GM04503 (cell line): Measurements from ENCODE around the gene HS3ST4.

Experiments
- DNase-seq: peaks from one replicate; pipeline ENCODE4 v3.0.0-alpha.2; 2012; ENCODE audit warnings: low read depth

The HS3ST4 gene

DNA sequence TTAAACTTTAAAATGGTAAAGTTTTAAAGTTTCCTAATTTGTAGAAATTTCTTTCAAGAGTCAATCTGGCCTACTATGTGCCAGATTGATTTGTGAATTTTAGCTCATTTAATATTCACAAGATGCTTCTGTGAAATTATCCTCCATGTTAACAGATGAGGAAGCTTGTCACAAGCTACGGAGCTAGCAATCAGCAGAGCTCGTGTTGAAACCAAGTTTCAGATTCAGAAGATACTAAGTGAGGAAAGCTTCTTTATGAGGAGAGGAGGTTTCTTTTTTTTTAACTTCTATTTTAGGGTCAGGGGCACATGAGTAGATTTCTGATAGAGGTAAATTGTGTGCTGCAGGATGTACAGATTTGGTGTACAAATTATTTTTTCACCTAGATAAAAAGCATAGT, 135.9 kb downstream of the HS3ST4 start:
- no peak for DNase-seq

DNA sequence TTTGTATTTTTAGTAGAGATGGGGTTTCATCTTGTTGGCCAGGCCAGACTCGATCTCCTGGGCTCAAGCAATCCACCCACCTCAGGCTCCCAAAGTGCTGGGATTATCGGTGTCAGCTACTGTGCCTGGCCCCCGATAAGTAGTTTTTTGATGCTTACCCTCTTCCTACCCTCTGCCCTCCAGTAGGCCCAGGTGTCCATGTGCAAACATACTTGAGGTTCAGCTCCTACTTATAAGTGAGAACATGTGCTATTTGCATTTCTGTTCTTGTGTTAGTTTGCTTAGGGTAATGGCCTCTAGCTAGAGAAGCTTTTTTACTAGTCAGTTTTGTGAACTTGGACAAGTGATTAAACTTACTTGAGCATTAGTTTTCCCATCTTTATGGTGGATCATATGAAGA, 136.8 kb downstream of the HS3ST4 start:
- DNase-seq = no peak

DNA sequence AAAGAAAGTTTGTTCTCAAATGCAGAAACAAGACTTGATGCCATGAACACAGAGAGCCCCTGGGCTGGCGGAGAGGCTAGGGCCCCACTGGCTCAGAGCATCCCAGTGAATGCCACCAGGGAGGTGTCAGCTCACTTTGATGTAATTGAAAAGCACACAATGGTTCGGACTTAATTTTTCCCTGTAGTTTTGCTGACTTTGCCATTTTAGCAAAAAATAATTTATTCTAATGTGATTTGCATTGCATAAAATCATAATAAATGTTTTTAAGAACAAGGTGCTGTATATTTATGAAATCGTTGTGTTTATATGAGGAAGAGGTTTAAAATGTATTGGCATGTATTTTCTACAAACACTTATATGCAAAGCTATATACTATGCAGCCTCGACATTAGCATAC, 140.5 kb downstream of the HS3ST4 start:
- DNase-seq = no peak

DNA sequence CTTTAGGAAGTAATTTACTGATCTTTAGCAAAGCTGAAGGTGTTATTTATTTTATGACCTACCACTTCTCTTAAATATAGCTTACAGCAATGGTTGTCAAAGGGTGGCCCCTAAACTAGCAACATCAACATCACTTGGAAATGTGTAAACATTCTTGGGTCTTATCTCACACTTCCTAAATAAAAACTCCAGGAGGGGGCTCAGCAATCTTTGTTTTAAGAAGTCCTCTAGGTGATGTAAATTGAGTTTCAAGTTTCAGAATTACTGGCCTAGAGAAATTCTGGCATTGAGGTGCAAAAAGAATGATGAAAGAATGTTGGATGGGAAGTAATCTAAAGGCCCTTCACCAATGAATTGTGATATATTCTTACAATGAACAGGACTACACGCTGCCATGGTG, 142.3 kb downstream of the HS3ST4 start:
- DNase-seq = no peak

DNA sequence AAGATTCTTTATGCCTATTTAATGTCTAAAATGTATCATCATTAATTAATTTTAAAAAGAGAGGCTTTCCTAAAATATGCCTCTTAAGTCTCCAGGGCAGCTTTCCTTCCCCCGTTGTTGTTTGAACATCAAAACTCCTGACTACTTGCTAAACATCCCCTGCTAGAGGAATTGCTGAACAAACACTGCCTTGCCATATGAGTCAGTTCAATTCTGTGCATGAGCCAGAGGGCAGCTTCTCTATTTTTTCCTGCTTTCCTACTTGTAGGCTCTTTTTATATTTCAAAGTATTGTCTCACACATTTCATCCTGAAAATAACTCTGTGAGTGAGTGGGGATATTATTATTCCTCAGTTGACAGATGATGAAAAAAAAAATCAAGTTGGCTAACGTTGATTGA, 143.4 kb downstream of the HS3ST4 start:
- no peak for DNase-seq

DNA sequence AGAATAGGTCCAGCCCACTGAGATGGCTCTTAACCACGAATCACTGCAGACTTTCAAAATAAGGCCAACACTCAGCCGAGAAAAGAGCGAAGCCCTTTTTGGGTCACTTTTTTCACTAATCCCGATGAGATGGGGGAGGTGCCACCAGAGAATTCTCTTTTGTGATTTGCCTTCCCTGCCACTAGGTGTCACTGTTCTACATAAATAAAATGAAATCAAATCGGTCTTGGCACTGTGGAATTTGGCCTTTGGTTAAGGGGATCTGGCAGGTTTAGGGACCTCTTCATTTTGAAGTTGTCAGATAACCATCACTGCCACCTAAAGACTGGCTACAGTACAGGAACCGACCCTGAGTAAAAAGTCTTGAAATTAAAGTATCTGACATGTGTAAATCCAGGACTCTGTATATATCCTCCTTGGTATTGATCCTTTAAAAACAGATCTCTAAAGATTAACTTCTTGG, 147.0 kb downstream of the HS3ST4 start:
- DNase-seq = peak; percentile 0

DNA sequence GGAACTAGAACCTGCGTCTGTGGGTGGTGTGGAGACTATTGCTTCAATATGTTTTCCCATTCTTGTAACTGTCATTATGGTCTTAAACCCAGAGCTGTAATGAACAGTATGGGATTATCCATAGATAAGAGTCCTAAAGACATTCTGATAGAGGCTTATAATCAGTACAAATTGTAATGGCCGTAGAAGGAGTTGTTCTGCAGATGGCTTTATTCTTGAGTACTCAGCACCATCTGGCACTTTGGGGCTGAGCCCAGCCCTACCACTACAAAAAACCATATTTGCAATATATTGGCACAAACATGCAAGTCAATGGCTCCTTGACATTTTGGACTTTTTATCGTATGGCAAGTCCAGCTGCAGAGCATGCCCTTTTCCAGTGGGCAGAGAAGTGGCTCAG, 150.0 kb downstream of the HS3ST4 start:
- DNase-seq = no peak

DNA sequence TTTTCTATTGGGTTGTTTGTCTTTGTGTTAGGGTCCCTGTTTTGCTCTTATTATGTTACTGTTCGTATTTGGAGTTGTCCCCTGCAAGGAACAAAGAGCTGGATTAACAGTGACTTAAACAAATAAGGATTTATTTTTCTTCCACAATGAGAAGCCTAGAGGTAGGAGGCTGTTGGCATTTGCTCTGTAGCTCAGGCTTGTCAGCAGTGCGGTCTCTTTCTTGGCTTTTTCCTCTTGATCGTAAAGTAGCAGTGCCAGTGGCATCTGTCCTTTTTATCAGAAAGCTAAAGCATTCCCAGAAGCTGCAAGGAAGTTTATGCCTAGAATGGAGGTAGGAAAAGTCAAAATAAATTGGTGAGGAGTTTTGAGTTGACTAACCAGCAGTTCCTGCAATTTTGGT, 154.1 kb downstream of the HS3ST4 start:
- DNase-seq = no peak

DNA sequence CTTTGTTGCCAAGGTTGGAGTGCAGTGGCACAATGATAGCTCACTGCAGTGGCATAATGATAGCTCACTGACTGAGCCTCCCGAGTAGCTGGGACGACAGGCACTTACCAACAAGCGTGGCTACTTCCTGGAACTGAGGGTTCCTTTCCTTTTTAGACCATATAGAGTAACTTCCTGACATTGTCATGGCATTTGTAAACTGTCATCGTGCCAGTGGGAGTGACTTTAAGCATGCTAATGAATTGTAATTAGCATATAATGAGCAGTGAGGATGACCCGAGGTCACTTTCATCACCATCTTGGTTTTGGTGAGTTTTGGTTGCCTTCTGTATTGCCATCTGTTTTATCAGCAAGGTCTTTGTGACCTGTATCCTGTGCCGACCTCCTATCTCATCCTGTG, 162.4 kb downstream of the HS3ST4 start:
- no peak for DNase-seq

DNA sequence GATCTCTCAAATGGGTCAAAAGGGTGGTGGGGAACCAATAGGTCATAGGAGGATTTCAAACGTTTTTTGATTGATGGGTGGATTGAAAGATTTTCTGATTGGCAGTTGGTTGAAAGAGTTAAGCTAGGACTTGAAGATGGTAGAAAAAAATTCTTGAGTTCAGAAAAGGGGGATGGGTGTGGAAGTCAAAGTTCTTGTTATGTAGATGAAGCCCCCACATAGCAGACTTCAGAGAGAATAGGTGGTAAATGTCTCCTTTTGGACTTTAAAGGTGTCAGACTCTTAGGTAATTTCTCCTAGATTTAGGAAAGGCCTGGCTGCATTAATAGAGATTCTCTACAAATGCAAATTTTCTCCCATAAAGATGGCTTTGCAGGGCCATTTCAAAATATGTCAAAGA, 163.3 kb downstream of the HS3ST4 start:
- no peak for DNase-seq

DNA sequence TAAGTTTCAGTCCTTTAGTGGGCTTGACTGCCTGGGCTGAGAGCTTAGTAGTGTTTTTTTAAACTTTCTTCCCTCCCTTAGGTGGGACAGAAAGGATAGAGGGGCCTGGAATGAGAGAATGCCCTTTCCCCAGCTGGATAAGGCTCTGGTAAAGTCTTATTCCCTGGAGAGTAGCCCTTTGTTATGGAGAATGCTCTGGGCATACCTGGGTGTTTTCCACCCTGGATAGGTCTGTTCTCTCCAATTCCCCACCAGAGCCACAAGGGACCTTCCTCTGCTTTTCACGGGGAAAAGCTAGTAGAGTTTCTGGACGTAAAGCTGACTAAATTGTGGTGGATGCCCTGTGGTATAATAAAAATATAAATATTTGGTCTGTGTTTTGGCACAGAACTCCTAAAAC, 164.1 kb downstream of the HS3ST4 start:
- no peak for DNase-seq

DNA sequence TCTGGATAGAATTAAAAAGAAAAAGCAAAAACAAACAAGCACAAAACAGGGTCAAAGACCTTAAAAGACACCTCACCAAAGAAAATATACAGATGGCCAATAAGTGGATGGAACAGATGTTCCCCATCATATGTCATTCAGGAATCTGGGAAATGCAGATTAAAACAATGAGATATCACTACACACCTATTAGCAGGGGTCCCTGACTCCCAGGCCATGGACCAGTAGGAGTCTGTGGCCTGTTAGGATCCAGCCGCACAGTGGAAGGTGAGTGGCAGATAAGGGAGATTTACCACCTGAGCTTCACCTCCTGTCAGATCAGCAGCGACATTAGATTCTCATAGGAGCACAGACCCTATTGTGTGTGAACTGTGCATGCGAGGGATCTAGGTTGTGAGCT, 167.9 kb downstream of the HS3ST4 start:
- DNase-seq = no peak

DNA sequence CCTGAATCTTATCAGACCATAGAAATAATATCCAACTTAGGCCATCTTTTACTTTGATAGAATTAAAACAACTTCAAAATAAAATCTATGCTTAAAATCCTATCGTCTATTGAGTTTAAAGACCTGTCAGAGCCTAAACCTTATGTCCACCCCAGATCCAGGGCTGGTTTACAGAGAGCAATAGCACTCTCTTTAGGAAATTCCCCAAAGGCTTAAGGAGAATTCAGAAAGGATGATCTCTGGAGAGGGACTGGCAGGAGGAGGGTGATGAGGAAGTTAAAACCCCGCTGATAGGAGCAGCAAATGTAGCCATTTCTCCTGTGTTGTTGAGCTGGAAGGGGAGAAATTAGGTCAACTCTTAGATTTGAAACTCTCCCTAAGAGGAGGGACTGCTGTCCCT, 175.3 kb downstream of the HS3ST4 start:
- DNase-seq = no peak

DNA sequence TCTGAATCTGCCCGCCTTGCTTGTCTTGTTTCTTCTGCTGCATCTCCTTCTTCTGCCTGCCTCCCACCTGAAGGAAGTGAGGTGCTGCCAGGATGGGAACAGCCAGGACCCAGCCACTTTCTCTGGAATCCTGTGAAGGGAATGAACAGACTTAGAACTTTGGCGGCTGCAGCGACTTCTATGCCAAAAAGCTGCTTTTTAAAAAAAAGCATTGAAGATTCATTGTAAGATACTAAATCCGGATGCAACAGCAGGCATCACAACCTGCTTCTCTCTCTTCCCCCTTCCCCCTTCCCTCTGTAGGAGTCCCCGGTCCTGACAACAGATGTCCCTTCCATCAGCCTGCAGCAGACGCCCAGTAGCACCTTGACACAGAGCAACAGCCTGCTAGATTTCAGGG, 176.3 kb downstream of the HS3ST4 start:
- DNase-seq = no peak

DNA sequence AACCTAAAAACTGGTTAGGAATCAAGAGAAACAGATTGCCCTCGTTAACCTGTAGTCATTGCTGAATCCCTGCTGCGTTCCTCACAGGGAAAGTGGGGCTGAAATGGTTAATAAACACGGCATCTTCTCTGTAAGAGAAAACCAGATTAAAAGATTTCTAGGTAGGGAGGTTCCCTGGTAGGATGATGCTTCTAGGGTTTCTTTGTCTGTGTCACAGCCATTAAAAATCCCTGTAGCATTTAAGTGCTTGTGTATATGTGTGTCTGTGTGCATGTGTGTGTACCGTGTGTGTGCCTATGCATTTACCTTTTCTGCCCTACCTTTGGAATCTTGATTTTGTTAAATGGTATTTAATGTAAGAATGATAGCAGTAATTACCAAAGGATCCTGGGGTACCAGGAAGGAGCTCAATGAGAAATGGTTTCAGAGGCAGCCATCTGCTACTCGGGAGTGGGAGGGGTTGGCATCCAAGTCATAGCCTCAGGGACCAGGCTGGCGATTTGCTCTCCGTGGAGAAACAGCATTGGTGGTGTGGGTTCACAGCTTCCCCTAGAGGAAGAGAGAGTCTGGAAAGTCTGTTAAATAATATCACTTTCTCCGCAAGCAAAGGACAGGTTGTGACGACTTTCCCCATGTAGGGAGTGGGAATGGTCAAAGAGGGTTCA, 177.1 kb downstream of the HS3ST4 start:
- DNase-seq = no peak

DNA sequence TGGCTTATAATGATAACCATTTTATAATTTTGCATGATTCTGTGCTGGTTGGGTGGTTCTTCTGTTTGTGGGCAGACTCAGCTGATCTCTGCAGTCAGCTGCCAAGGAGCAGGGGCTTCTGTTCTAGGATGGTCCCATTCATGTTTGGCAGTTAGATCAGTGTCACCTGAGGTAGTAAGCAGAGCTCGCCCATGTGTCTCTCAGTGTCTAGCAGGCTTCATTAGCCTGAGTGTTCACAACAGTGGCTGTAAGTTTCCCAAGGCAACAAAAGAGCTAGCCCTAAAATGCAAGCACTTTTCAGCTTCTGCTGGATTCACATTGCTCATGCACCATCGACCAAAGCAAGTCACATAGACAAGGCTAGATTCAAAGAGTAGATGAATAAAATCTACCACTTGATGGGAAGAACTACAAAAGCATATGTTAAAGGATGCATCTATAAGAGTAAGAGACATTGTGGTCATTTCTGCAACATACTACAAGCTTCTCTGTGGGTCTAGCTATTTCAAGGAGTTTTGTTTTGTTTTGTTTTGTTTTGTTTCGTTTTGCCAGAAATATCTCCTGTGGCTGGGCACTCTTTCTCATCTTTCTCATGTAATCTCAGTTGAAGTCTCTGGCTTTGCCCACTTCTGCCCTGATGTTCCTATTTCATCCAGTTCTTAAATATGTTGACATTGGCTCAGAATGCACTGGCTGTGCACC, 180.8 kb downstream of the HS3ST4 start:
- no peak for DNase-seq

DNA sequence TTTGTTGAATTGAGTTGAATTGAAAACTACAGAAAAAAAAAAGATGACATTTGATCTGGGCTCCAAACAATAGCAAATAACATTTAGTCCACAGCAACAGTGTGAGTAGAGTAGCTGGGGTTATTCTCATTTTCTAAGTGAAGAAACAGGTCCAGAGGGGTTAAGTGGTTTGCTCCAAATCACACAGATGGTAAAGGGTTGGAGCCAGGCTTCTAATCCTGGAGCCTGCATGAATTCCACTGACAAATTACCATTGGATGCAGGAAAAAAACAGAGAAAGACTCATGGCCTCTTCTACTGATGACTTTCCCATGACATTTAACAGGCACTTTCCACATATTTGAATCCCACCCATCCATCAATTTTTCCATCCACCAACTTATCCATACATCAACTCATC, 182.4 kb downstream of the HS3ST4 start:
- DNase-seq = no peak

DNA sequence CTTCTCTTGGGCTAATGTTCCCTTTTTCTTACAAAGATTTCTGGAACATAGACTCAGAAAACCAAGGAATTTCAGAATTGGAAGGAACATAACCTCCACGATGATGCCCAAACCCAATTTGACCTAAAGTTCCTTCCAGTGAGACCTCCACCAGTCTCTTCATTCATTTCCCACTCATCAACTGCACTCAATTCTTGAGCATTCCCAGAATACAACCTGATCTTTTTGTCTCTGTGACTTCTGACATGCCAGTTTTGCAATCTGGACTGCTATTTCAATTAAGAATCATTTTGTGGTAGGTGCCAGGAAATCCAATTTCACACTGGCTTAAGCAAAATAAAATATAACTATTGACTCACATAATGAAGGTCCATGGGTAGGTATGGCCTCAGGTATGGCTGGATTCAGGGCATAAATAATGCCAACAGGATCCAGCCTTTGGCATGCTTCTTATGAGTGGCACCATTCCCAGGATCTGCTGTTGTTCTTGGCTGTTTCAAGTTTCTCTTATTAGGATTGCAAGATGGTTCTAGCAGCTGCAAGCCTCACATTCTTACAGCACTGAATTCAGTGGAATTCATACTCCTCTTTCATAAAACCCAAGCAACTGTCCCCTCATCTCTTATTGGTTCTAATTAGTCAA, 184.3 kb downstream of the HS3ST4 start:
- no peak for DNase-seq

DNA sequence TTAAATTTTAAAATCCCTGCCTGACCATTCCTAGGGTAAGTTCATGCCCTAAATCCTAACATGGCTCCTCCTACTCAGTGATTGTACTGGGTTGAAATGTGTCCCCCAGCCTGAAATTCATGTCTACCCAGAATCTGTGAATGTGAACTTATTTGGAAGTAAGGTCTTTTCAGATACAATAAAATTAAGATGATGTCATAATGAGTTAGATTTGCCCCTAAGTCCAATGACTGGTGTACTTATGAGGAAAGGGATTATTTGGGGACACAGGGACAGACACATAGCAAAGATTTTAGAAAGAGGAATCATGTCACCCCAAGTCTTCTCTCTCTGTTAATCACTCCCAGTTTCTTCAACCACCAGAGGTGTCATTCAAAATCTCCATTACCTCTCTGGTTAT, 185.3 kb downstream of the HS3ST4 start:
- no peak for DNase-seq

DNA sequence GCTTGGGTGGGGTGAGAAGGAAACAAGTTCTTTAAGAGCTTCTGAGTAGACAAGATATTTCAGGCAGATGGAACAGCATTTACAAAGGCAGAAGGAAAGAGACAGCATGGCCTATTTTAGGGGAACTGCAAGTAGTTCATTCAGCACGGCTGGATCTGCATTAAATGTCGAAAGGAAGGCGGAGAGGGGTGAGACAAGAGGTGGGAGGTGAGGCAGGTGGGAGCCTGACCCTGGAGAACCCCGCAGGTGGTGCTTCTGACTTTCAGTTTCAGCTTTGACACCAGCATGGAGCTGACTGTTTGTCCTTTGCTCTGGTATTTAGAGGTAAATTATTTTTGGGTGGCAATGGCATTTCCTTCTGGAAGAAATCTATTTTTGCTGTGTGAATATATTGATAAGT, 194.8 kb downstream of the HS3ST4 start:
- no peak for DNase-seq

DNA sequence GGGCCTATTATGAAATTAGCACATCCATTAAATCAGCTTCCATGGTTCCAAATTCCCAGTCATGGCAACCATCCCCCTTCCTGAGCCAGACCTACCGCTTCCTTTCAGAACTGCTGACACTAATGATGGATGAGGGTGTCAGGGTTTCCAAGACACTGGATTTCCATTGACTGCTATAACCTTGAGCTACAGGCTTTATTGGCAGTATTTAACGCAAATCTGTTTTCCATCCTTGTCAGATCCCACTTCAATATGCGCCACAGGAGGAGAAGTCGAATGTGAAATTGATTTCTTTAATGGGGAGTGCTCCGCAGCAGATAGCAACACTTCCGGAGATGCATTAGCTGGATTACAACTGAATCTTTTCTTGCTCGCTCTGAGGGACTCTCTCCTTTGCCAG, 197.1 kb downstream of the HS3ST4 start:
- no peak for DNase-seq

DNA sequence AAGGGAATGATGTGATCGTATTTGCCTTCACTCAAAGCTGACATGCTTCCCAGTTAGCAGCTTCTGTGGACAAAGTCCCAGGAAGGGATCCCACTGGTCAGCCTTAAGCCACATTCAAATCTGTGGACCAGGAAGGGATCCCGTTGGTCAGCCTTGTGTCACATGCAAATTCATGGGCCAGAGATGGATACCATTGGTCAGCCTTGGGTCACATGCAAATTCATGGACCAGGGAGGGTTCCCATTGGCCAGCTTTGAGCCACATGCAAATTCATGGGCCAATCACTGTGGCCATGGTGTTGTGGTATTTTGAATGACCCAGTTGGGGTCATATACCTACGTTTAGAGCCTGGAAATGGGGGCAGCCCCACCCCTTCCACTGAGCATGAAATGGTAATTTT, 201.6 kb downstream of the HS3ST4 start:
- DNase-seq = no peak

DNA sequence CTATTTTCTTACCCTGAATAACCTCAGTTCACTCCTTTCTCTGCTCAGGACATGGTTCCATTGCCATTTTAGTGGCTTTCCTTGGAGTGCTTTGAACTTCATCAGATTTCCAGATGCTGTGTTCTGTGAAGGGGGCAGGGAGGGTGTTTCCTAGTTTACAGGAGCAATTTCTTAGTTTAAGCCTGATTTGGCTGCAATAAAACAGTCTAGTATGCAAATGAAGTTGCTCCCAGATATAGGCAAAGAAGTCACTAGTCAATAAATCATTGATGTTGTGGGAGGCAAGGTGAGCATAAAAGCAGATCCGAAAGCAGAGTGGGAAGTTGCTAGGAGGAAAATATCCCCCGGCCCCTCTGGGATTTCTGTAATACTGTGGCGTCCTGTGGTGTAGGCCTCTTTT, 202.3 kb downstream of the HS3ST4 start:
- no peak for DNase-seq

DNA sequence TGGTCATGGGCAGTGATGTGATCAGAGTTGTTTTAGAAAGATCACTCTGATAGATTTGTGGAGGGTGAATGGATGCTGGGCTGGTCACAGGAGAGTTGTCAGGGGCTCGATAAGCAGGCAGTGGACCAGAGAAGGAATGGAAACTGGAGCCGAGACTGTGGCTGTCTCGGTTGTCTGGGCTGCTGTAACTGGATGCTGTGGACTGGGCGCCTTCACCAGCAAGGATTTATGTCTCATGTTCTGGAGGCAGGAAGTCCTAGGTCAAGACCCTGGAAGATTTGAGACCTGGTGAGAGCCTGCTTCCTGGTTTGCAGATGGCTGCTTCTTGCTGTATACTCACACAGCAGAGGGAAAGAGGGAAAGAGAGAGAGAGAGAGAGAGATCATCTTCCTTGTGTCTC, 203.6 kb downstream of the HS3ST4 start:
- DNase-seq = no peak
